IPS-NIHi7 (cell line): ENCODE measurements around the gene IRF5.
"Not testable (repeated sequence)": the region's sequence is repeated elsewhere in the genome, so short reads cannot be mapped to it uniquely, and the experiment has no call there.

Source experiments
- DNase-seq: peaks from one replicate; pipeline ENCODE4 v3.0.0; 2012; ENCODE audit warnings: mixed read lengths; ENCODE audit errors: extremely low spot score

IRF5 gene

GRCh38 chr7:128939075-128939860, 1.5 kb downstream of the IRF5 start:
- DNase-seq: no peak

- DNase-seq: no peak
These were observed 2.2 kb downstream of the IRF5 start for GRCh38 chr7:128939861-128940410.

- DNase-seq: peak; percentile 31
These were observed 3.0 kb downstream of the IRF5 start for GRCh38 chr7:128940494-128941322.

DNA sequence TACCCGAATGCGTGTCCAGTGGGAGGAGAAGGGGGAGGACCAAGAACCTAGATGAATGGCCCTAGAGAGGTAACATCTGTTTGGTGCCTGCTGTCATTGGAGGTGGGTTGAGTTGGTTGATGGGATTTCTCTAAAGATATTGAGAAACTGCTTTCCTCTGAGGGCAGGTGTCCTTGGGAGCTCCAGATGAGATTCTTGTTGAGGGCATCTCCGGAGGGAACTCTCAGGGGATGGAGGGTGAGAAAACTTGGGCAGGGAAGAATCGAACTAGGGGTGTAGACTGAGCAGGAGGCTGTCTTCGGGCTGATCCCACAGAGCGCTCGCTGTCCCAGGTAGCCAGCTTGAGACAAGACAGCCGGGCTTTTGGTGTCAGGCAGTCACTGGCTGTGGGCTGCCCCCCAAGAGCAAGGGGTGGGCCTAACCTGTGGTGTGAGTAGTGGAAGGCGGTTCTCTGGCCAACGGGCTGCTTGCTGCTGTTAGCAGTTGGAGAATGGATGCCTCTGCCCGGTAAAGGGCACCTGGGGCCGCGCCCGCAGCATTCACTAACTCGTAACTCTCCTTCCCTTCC, 3.7 kb downstream of the IRF5 start:
- DNase-seq: peak; percentile 10

GRCh38 chr7:128941946-128942526, 4.3 kb downstream of the IRF5 start:
- peak; percentile 6 for DNase-seq

GRCh38 chr7:128943251-128943650, 5.5 kb downstream of the IRF5 start:
- DNase-seq: not testable (repeated sequence)

- peak; percentile 0 for DNase-seq
These were observed 6.9 kb downstream of the IRF5 start for GRCh38 chr7:128944487-128945236.

DNA sequence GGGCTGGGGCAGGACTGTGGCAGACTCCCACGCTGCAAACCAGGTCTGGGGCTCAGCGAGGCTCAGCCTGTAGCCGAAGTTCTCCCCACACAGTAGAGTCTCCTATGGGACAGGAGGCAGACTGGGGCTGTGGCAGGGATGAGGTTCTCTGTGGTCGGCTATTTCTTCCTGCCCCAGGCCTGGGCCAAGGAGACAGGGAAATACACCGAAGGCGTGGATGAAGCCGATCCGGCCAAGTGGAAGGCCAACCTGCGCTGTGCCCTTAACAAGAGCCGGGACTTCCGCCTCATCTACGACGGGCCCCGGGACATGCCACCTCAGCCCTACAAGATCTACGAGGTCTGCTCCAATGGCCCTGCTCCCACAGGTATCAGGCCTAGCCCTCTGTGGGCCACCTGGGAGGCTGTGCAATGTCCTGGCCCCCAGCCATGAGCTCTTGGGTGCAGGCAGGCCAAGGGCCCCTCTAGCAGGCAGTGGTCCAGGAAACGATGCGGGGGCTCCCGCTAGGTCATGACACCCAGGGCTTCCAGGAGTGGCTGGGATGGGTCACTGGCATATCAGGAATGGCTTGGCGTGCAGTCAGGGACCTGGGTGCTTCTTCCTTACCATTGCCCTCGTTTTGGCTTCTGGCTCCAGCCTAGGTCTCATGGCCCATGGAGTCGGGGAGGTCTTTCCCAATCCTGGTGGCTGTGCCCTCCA, 8.1 kb downstream of the IRF5 start:
- no peak for DNase-seq

DNA sequence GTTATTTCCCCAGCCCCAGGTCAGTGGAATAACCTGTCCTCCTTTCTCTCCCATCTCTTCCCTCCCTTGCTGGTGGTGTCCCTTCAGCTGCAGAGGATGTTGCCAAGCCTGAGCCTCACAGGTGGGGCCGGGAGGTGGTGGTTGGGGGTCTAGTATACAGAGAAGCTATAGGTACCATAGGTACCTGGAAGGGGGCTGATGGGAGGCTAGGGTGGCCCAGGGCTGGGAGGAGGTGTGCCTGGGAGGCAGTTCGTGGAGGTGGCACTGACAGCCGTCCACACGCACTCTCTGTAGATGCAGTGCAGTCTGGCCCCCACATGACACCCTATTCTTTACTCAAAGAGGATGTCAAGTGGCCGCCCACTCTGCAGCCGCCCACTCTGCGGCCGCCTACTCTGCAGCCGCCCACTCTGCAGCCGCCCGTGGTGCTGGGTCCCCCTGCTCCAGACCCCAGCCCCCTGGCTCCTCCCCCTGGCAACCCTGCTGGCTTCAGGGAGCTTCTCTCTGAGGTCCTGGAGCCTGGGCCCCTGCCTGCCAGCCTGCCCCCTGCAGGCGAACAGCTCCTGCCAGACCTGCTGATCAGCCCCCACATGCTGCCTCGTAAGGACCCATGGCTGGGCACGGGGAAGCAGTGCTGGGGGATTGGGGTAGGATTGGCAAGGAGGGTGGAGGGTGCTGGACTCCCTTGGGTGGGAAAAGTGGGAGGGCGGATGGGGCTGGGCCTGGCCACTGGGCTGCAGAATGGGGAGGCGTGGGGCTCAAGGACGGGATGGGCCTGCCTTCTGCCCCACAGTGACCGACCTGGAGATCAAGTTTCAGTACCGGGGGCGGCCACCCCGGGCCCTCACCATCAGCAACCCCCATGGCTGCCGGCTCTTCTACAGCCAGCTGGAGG, 9.5 kb downstream of the IRF5 start:
- peak; percentile 68 for DNase-seq

GRCh38 chr7:128947854-128948253, 10.1 kb downstream of the IRF5 start:
- DNase-seq: no peak

- no peak for DNase-seq
These were observed 10.7 kb downstream of the IRF5 start for GRCh38 chr7:128948312-128948973.

DNA sequence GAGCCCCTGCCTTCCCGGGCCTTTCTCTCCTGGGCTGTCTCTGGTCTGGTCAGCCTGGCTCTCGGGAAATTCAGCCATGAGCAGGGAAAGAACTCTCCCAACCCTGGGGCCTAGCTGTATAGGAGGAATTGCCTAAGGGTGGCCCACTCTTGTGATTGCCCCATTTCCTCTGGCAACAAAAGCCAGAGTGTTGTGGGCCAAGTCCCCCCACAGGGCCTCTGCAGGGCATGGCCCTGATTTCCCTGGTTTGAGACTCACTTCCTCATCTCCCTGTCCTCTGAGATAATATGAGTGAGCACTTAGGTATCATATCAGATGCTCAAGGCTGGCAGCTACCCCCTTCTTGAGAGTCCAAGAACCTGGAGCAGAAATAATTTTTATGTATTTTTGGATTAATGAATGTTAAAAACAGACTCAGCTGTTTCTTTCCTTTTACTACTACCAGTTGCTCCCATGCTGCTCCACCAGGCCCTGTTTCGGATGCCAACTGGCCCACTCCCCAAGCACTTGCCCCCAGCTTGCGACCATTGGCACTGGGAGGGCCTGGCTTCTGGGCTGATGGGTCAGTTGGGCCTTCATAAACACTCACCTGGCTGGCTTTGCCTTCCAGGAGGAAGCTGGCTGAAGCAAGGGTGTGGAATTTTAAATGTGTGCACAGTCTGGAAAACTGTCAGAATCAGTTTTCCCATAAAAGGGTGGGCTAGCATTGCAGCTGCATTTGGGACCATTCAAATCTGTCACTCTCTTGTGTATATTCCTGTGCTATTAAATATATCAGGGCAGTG, 11.4 kb downstream of the IRF5 start:
- DNase-seq: no peak

DNA sequence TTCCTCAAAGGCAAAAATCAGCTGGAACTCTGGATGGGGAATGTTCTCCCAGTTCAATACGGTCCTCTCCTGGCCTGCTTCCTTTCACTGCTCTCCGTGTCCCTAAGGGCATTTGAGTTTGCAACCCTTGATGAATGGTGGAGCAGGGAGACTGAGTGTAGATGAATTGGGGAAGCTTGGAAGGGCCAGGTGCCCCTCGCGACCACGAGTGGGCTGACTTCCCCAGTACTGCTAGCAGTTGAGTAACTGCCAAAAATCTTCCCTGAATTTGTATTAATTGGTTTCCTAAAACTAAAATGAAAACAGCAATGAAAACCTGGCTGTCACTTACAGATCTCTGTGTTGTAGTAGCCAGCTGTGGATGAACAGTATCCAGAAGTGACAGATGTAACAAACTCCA, 13.6 kb downstream of the IRF5 start:
- no peak for DNase-seq

GRCh38 chr7:128954150-128954549, 16.4 kb downstream of the IRF5 start:
- DNase-seq: no peak

- no peak for DNase-seq
These were observed 17.4 kb downstream of the IRF5 start for GRCh38 chr7:128954830-128955802.

- no peak for DNase-seq
These were observed 18.3 kb downstream of the IRF5 start for GRCh38 chr7:128955981-128956380.

GRCh38 chr7:128959296-128959695, 21.6 kb downstream of the IRF5 start:
- DNase-seq: no peak
